ENCODE results near the gene PPP1R13L. TPM values are rescaled to one million over a fixed set of nuclear protein-coding genes. Genes with fewer than 3 reads are reported as not detected.

PPP1R13L gene
- polyA plus RNA-seq, 4 donors, result 12.7 to 30.5 (median 21.3) TPM

DNA sequence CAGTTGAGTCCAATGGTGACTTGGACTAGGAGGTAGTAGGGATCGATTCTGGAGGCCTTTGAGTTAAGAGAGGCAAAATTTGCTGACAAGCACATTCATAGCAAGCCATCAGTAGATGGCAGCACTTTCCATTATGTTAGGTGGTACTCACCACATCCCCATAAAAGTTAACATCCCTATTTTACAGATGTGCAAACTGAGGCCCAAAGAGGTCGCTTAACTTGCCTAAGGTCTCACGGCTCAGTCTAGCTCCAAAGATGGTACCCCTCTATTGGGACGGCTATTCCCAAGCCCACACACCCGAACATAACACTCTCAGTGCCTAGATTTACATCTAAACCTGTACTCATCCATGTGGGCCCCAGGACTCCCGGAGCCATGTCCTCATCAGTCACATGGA is 41.4 kb upstream of the PPP1R13L start:
- H3K4me1 ChIP-seq (ENCODE audit: control insufficient read depth in 3 of 3, insufficient read depth in 2 of 3, low read depth in 1 of 3, low read length in 2 of 3), result peaks cover 3 to 59% (median 12%) of the 10 kb centered on the region in 3 donors
- H3K27me3 ChIP-seq (ENCODE audit: control insufficient read depth in 3 of 3, insufficient read depth in 3 of 3, low read length in 3 of 3), result no peaks in the 10 kb centered on the region
- FAIRE-seq (no peak), DNase-seq (peak; percentile 41 to 44)
- H3K27ac ChIP-seq (ENCODE audit: low read depth in 1 of 3, low read length in 2 of 3), result no peak overlapping the region
- H3K9me3 ChIP-seq (ENCODE audit: control insufficient read depth in 2 of 2, insufficient read depth in 1 of 2, low read depth in 1 of 2, low read length in 1 of 2), result no peaks in the 10 kb centered on the region
- 72 to 84% (median 81%) methylated on average over 6 of the region's 6 CpGs for WGBS, 3 donors
- H3K4me3 ChIP-seq (ENCODE audit: low read depth in 1 of 3, low read length in 3 of 3), result no peak overlapping the region
- peaks cover 0 to 3% (median 0%) of the 10 kb centered on the region in 3 donors for H3K36me3 ChIP-seq (ENCODE audit: control insufficient read depth in 3 of 3, insufficient read depth in 2 of 3, low read depth in 1 of 3, low read length in 3 of 3)

DNA sequence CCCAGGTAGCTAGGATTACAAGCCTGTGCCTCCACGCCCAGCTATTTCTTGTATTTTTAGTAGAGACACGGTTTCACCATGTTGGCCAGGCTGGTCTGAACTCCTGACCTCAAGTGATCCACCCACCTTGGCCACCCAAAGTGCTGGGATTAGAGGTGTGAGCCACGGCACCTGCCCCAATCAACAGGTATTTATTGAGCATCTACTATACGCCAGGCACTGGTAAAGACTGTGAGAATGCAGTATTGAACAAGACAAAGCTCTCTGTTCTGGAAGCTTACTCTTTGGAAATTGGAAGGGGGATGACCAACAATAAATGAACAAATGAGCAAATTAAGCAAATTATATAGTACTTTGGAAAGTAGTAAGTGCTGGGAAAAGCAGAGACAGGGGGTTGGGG is 40.3 kb upstream of the PPP1R13L start:
- H3K27ac ChIP-seq (ENCODE audit: low read depth in 1 of 3, low read length in 2 of 3), result no peak overlapping the region
- H3K9me3 ChIP-seq (ENCODE audit: control insufficient read depth in 2 of 2, insufficient read depth in 1 of 2, low read depth in 1 of 2, low read length in 1 of 2), result no peaks in the 10 kb centered on the region
- no peak overlapping the region for H3K4me3 ChIP-seq (ENCODE audit: low read depth in 1 of 3, low read length in 3 of 3)
- WGBS, 3 donors, result 83 to 88% (median 87%) methylated on average over 4 of the region's 4 CpGs
- H3K27me3 ChIP-seq (ENCODE audit: control insufficient read depth in 3 of 3, insufficient read depth in 3 of 3, low read length in 3 of 3), result no peaks in the 10 kb centered on the region
- peaks cover 0 to 3% (median 0%) of the 10 kb centered on the region in 3 donors for H3K36me3 ChIP-seq (ENCODE audit: control insufficient read depth in 3 of 3, insufficient read depth in 2 of 3, low read depth in 1 of 3, low read length in 3 of 3)
- FAIRE-seq, result no peak
- peaks cover 3 to 56% (median 12%) of the 10 kb centered on the region in 3 donors for H3K4me1 ChIP-seq (ENCODE audit: control insufficient read depth in 3 of 3, insufficient read depth in 2 of 3, low read depth in 1 of 3, low read length in 2 of 3)
- DNase-seq, result no peak

DNA sequence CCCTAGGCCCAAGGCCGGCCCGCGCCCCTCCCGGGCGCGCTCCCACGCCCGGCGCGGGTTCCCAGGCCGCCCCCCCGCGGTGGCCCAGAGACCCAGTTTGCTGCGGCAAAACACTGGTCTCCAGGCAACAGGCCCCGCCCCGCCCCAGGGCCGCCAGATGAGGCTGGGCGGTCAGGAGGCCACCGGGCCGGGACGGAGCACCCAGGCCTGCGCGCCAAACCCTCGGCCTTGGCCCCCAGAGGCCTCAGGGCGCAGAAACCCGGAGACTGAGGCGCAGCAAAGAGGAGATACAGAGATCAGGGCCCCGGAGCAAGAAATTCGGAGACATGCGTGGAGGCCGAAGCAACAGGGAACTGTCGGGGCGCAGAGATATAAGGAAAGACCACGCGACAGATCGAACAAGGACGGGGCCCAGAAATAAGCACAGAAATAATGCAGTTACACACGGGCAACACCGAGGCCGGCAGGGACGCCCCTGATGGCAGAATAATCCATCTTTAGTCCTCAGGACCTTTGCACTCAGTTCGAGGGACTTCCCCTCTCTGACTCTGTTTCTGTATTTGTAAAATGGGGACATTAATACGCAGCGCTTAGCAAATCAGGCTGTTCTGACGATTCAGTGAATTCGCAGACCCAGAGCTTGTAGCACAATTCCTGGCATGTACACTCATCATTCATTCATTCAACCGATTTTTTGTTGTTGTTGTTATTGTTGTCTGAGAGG is 39.6 kb upstream of the PPP1R13L start:
- no peak for FAIRE-seq
- Histone ChIP-seq H3K27me3 (ENCODE audit: control insufficient read depth in 3 of 3, insufficient read depth in 3 of 3, low read length in 3 of 3) (no peaks in the 10 kb centered on the region), H3K36me3 (ENCODE audit: control insufficient read depth in 3 of 3, insufficient read depth in 2 of 3, low read depth in 1 of 3, low read length in 3 of 3) (peaks cover 0 to 3% (median 0%) of the 10 kb centered on the region in 3 donors), H3K4me3 (ENCODE audit: low read depth in 1 of 3, low read length in 3 of 3) (peak overlapping the region in 2 of 3 donors; percentile 28 to 50), H3K27ac (ENCODE audit: low read depth in 1 of 3, low read length in 2 of 3) (peak overlapping the region; percentile 28 to 89 (median 80)), H3K9me3 (ENCODE audit: control insufficient read depth in 2 of 2, insufficient read depth in 1 of 2, low read depth in 1 of 2, low read length in 1 of 2) (no peaks in the 10 kb centered on the region), H3K4me1 (ENCODE audit: control insufficient read depth in 3 of 3, insufficient read depth in 2 of 3, low read depth in 1 of 3, low read length in 2 of 3) (peaks cover 3 to 53% (median 12%) of the 10 kb centered on the region in 3 donors)
- 8 to 10% (median 9%) methylated on average over 38 to 47 of the region's 47 CpGs for WGBS, 3 donors
- peak; percentile 85 to 96 for DNase-seq

GRCh38 chr19:45443462-45444317 is 38.8 kb upstream of the PPP1R13L start:
- DNase-seq, result peak; percentile 97 to 98
- Histone ChIP-seq H3K27me3 (ENCODE audit: control insufficient read depth in 3 of 3, insufficient read depth in 3 of 3, low read length in 3 of 3) (no peaks in the 10 kb centered on the region), H3K4me1 (ENCODE audit: control insufficient read depth in 3 of 3, insufficient read depth in 2 of 3, low read depth in 1 of 3, low read length in 2 of 3) (peaks cover 0 to 48% (median 12%) of the 10 kb centered on the region in 3 donors), H3K27ac (ENCODE audit: low read depth in 1 of 3, low read length in 2 of 3) (peak overlapping the region; percentile 56 to 96 (median 86)), H3K4me3 (ENCODE audit: low read depth in 1 of 3, low read length in 3 of 3) (peak overlapping the region in 2 of 3 donors; percentile 28 to 52), H3K9me3 (ENCODE audit: control insufficient read depth in 2 of 2, insufficient read depth in 1 of 2, low read depth in 1 of 2, low read length in 1 of 2) (no peaks in the 10 kb centered on the region), H3K36me3 (ENCODE audit: control insufficient read depth in 3 of 3, insufficient read depth in 2 of 3, low read depth in 1 of 3, low read length in 3 of 3) (peaks cover 0 to 3% (median 0%) of the 10 kb centered on the region in 3 donors)
- no peak for FAIRE-seq
- WGBS, 3 donors, result 1% methylated on average over 38 to 49 of the region's 49 CpGs

GRCh38 chr19:45442778-45443461 is 38.1 kb upstream of the PPP1R13L start:
- FAIRE-seq, result no peak
- peak; percentile 34 to 74 for DNase-seq
- Histone ChIP-seq H3K27ac (ENCODE audit: low read depth in 1 of 3, low read length in 2 of 3) (peak overlapping the region; percentile 25 to 96 (median 86)), H3K4me1 (ENCODE audit: control insufficient read depth in 3 of 3, insufficient read depth in 2 of 3, low read depth in 1 of 3, low read length in 2 of 3) (peaks cover 0 to 41% (median 9%) of the 10 kb centered on the region in 3 donors), H3K4me3 (ENCODE audit: low read depth in 1 of 3, low read length in 3 of 3) (peak overlapping the region in 2 of 3 donors; percentile 28 to 52), H3K9me3 (ENCODE audit: control insufficient read depth in 2 of 2, insufficient read depth in 1 of 2, low read depth in 1 of 2, low read length in 1 of 2) (no peaks in the 10 kb centered on the region), H3K27me3 (ENCODE audit: control insufficient read depth in 3 of 3, insufficient read depth in 3 of 3, low read length in 3 of 3) (no peaks in the 10 kb centered on the region), H3K36me3 (ENCODE audit: control insufficient read depth in 3 of 3, insufficient read depth in 2 of 3, low read depth in 1 of 3, low read length in 3 of 3) (peaks cover 0 to 3% (median 0%) of the 10 kb centered on the region in 3 donors)
- 9 to 15% (median 14%) methylated on average over 14 to 15 of the region's 15 CpGs for WGBS, 3 donors

DNA sequence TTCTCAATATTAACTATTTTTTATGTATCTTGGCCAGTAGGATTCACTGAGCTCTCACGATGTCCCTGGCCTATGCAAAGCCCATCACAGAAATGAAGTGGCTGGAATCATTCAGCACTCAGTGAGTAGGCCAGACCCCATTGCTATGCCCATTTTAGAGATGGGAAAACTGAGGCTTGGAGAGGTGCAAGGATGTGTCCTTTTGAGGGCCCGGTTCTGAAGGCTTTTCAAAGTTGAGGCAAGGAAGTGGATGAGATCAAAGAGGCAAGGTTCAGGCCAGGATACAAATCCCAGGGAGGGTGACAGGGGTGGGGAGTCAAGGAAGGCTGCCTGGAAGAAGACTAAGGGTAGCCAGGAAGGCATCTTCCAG is 37.5 kb upstream of the PPP1R13L start:
- DNase-seq, result no peak
- WGBS, 3 donors, result 52 to 76% (median 65%) methylated on average over 2 of the region's 2 CpGs
- no peaks in the 10 kb centered on the region for H3K9me3 ChIP-seq (ENCODE audit: control insufficient read depth in 2 of 2, insufficient read depth in 1 of 2, low read depth in 1 of 2, low read length in 1 of 2)
- H3K4me1 ChIP-seq (ENCODE audit: control insufficient read depth in 3 of 3, insufficient read depth in 2 of 3, low read depth in 1 of 3, low read length in 2 of 3), result peaks cover 0 to 37% (median 9%) of the 10 kb centered on the region in 3 donors
- no peak for FAIRE-seq
- no peaks in the 10 kb centered on the region for H3K27me3 ChIP-seq (ENCODE audit: control insufficient read depth in 3 of 3, insufficient read depth in 3 of 3, low read length in 3 of 3)
- peaks cover 0 to 3% (median 0%) of the 10 kb centered on the region in 3 donors for H3K36me3 ChIP-seq (ENCODE audit: control insufficient read depth in 3 of 3, insufficient read depth in 2 of 3, low read depth in 1 of 3, low read length in 3 of 3)
- H3K27ac ChIP-seq (ENCODE audit: low read depth in 1 of 3, low read length in 2 of 3), result peak overlapping the region in 2 of 3 donors; percentile 25 to 96
- H3K4me3 ChIP-seq (ENCODE audit: low read depth in 1 of 3, low read length in 3 of 3), result no peak overlapping the region

GRCh38 chr19:45440873-45441654 is 36.2 kb upstream of the PPP1R13L start:
- H3K27me3 ChIP-seq (ENCODE audit: control insufficient read depth in 3 of 3, insufficient read depth in 3 of 3, low read length in 3 of 3), result no peaks in the 10 kb centered on the region
- no peaks in the 10 kb centered on the region for H3K9me3 ChIP-seq (ENCODE audit: control insufficient read depth in 2 of 2, insufficient read depth in 1 of 2, low read depth in 1 of 2, low read length in 1 of 2)
- H3K36me3 ChIP-seq (ENCODE audit: control insufficient read depth in 3 of 3, insufficient read depth in 2 of 3, low read depth in 1 of 3, low read length in 3 of 3), result no peaks in the 10 kb centered on the region
- peak overlapping the region in 1 of 3 donors; percentile 86 for H3K27ac ChIP-seq (ENCODE audit: low read depth in 1 of 3, low read length in 2 of 3)
- FAIRE-seq (no peak), DNase-seq (no peak)
- WGBS, 3 donors, result 87 to 90% (median 88%) methylated on average over 9 of the region's 9 CpGs
- peaks cover 0 to 26% (median 6%) of the 10 kb centered on the region in 3 donors for H3K4me1 ChIP-seq (ENCODE audit: control insufficient read depth in 3 of 3, insufficient read depth in 2 of 3, low read depth in 1 of 3, low read length in 2 of 3)
- no peak overlapping the region for H3K4me3 ChIP-seq (ENCODE audit: low read depth in 1 of 3, low read length in 3 of 3)

All from small intestine (tissue), 7 donors.